ENCODE data around the gene DNASE1L1.
A peak's percentile ranks its signal among the peaks of the same experiment; 100 is the strongest.

The DNASE1L1 gene

GRCh38 chrX:154411981-154412340 is 2.9 kb upstream of the DNASE1L1 start:
- intact Hi-C loops (cut with DNase I; ENCODE audit: low total_unique reads): no loop called here
- Histone ChIP-seq H3K4me3 (peak overlapping the region; percentile 88 to 89), H3K27ac (peak overlapping the region; percentile 95 to 96), H3K36me3 (peaks cover 0 to 13% (median 0%) of the 10 kb centered on the region in 3 donors), H3K27me3 (no peaks in the 10 kb centered on the region), H3K4me1 (peaks cover 0 to 26% (median 5%) of the 10 kb centered on the region in 4 donors), H3K9me3 (no peaks in the 10 kb centered on the region)
- peak; percentile 76 to 88 for DNase-seq
- TF ChIP-seq CTCF (IDR thresholded peaks at IDR 0.05): no peak

- intact Hi-C loops (cut with DNase I; ENCODE audit: low total_unique reads): no loop called here
- Histone ChIP-seq H3K36me3 (peaks cover 0 to 7% (median 0%) of the 10 kb centered on the region in 3 donors), H3K4me3 (peak overlapping the region; percentile 46 to 51), H3K9me3 (no peaks in the 10 kb centered on the region), H3K27ac (peak overlapping the region; percentile 72 to 81), H3K4me1 (peaks cover 0 to 26% (median 5%) of the 10 kb centered on the region in 4 donors), H3K27me3 (no peaks in the 10 kb centered on the region)
- DNase-seq: no peak
- TF ChIP-seq CTCF (IDR thresholded peaks at IDR 0.05): no peak
Observed at GRCh38 chrX:154408659-154409221, 314 bp downstream of the DNASE1L1 start.

- peak in 1 of 2 donors; percentile 33 for DNase-seq
- Histone ChIP-seq H3K4me3 (no peak overlapping the region), H3K36me3 (peaks cover 7 to 17% (median 16%) of the 10 kb centered on the region in 3 donors), H3K27ac (no peak overlapping the region), H3K27me3 (no peaks in the 10 kb centered on the region), H3K9me3 (no peaks in the 10 kb centered on the region), H3K4me1 (peaks cover 0 to 18% (median 10%) of the 10 kb centered on the region in 4 donors)
- TF ChIP-seq CTCF (IDR thresholded peaks at IDR 0.05): no peak
- intact Hi-C loops (cut with DNase I; ENCODE audit: low total_unique reads): loop anchor here (5.0 kb wide), 1 partner anchor 128 kb away; no protein-coding TSS in a partner anchor
Observed at GRCh38 chrX:154404625-154405192, 4.3 kb downstream of the DNASE1L1 start.

- no peak overlapping the region for H3K27ac ChIP-seq
- H3K4me3 ChIP-seq: no peak overlapping the region
- no peak for DNase-seq
- peaks cover 0 to 22% (median 14%) of the 10 kb centered on the region in 4 donors for H3K4me1 ChIP-seq
- peaks cover 15 to 24% (median 23%) of the 10 kb centered on the region in 3 donors for H3K36me3 ChIP-seq
- no peaks in the 10 kb centered on the region for H3K9me3 ChIP-seq
- no peaks in the 10 kb centered on the region for H3K27me3 ChIP-seq
- intact Hi-C loops (cut with DNase I; ENCODE audit: low total_unique reads): loop anchor here (5.0 kb wide), 1 partner anchor 128 kb away; no protein-coding TSS in a partner anchor
- TF ChIP-seq CTCF (IDR thresholded peaks at IDR 0.05): no peak
Observed at GRCh38 chrX:154403858-154404257, 5.2 kb downstream of the DNASE1L1 start.

- Histone ChIP-seq H3K27me3 (no peaks in the 10 kb centered on the region), H3K36me3 (peaks cover 15 to 24% (median 23%) of the 10 kb centered on the region in 3 donors), H3K9me3 (no peaks in the 10 kb centered on the region), H3K4me3 (no peak overlapping the region), H3K27ac (no peak overlapping the region), H3K4me1 (peaks cover 0 to 19% (median 14%) of the 10 kb centered on the region in 4 donors)
- DNase-seq: peak in 1 of 2 donors; percentile 45
- TF ChIP-seq CTCF (IDR thresholded peaks at IDR 0.05): no peak
- intact Hi-C loops (cut with DNase I; ENCODE audit: low total_unique reads): loop anchor here (5.0 kb wide), 1 partner anchor 129 kb away; no protein-coding TSS in a partner anchor
Observed at GRCh38 chrX:154403192-154403591, 5.9 kb downstream of the DNASE1L1 start.

Data from tibial artery (tissue), 4 donors.